Hematopoietic multipotent progenitor cell treated with erythropoietin and hydrocortisone succinate and interleukin-3 and kit ligand, for 17 days (in vitro differentiated cells): ENCODE measurements around the gene SLC38A8.

ENCODE experiments used
- DNase-seq: peaks from one replicate; pipeline ENCODE4 v3.0.0-alpha.2; 2015; ENCODE audit warnings: low spot score

The SLC38A8 gene

DNA sequence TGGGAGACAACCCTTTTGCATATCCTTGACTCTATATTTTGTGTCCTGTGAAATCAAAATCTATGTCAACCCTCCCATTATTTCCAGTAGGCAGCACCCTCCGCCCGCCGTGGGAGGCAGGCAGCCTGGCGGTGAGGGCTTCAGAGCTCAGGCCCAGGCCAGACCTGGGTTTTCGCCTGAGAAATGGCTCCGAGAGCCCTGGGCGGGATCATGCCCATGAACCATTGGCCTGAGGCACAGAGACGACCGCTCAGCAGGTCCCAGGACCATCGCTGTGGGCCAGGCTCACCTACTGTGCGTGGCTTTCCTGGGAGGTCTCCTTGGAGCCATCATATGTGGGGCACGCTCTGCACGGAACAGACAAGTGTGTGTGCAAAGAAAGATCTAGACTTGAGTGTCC, 6.3 kb upstream of the SLC38A8 start:
- DNase-seq, result no peak

DNA sequence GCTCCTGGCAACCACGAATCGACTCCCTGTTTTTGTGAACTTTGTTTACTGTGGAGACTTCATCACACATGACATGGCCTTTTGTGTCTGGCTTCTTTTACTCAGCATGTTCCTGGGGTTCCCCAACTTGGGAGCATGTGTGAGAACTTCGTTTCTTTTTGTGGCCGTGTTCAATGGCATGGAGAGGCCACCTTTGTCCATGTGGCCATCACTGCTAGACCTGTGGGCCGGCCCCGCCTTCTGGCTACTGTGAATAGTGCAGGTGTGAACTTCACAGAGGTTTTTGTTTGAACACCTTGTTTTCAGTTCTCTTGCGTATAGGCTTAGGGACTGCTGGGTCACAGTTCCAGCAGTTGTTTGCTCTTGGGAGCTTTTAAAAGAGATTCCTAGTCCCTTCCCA, 5.7 kb upstream of the SLC38A8 start:
- DNase-seq, result no peak

DNA sequence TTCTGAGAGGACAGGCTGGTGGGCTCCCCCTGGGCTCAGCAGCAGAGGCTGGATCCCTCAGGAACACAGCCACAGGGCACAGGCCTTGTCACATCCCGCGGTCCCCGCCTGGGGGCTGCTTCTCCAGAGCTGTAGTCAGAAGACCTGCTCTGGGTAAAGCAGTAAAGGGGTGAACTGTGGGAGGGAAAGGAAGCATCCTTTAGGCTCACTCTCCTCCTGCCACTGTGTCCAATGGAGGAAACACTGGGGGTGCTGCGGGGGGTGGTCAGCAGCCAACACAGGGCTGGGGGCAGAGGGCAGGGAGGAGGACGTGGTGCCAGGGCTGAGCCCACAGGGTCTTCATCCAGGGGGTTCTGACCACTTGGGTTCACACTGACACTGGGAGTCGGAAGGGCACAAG, 5.0 kb upstream of the SLC38A8 start:
- DNase-seq, result no peak

DNA sequence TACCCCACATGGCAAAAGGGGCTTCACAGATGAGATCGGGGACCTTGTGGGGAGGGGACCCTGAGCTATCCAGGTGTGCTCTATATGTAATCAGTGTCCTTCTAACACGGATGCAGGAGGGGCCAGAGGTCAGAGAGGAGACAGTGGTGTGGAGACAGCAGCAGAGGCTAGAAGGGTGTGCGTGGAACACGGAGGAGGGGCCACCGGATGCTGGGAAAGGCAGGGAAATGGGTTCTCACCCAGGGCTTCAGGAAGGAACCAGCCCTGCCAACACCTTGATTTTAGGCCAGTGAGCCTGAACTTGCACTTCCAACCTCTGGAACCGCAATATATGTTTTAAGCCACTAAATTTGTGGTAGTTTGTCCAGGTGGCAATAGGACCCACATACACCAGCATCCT, 4.6 kb upstream of the SLC38A8 start:
- DNase-seq, result no peak

DNA sequence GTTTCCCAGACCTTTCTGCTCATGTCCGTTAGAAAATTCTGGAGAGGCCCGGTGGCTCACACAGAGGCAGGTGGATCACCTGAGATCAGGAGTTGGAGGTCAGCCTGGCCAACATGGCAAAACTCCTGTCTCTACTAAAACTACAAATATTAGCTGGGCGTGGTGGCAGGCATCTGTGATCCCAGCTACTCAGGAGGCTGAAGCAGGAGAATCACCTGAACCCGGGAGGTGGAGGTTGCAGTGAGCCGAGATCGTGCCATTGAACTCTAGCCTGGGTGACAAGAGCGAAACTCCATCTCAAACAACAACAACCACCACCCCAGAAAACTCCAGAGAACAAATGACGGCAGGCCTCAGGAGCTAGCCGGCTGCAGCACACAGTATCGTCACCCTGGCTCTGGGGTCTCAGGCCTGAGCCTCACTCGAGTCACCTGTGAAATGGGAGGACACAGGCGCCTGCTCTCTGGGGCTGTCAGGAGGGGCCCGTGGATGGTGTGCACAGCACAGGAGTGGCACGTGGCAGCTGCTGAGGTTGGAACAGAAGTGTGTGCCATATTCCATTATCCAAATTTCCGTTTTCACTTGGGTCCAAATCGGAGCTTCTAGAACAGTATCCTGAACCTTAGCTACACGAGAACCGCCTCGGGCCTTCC, 3.3 kb upstream of the SLC38A8 start:
- no peak for DNase-seq

DNA sequence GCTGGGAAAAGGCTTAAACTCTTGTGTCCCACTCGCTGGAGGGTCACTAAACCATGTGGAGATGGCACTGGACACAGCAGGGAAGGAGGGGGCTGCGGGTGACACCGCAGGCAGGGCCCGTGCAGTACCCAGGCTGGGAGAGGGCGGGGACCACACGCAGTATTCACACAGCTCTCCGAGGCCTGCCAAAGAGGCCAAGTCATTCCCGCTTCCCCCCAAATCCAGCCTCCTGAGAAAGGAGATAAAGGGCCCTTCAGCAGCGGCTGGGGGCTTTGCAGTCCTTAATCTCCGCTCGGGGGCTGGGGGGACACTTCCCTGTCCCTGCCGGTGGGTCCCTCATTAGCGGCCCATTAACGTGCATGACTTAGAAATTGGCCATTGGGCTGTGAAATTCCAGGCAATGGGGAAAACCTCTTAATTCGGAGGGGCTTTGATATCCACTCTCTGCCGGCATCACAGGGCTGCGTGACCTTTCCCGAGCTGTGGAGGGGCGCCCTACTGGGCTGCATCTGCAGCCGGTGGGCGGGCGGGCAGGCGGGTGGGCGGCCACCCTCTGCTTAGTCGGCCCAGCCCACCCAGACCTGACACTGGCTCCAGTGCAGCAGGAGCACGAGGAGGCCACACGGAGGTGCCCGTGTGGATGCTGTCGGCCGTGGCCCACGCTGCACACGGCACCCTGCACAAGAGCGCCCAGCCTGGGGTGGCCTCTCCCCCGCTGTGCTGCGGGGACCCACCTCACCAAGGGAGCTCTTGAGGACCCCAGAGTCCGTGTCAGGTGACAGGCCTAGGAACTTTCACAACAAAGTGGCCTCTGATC, 2.6 kb upstream of the SLC38A8 start:
- no peak for DNase-seq

DNA sequence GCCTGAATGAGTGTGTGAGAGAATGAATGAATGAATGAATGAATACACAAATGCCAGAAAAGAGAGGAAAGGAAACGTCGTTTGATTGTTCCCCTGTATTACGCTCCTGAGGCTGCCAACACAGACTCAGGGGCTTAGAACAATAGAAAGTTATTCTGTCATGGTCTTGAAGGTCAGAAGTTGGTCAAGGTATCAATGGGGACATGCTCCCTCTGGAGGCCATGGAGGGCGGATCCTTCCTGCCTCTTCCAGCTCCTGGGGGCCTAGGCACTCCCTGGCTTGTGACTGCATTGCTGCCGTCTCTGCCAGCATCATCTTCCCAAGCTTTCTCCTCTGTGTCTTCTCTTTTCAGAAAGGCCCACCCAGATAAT, 1.5 kb upstream of the SLC38A8 start:
- DNase-seq, result no peak

DNA sequence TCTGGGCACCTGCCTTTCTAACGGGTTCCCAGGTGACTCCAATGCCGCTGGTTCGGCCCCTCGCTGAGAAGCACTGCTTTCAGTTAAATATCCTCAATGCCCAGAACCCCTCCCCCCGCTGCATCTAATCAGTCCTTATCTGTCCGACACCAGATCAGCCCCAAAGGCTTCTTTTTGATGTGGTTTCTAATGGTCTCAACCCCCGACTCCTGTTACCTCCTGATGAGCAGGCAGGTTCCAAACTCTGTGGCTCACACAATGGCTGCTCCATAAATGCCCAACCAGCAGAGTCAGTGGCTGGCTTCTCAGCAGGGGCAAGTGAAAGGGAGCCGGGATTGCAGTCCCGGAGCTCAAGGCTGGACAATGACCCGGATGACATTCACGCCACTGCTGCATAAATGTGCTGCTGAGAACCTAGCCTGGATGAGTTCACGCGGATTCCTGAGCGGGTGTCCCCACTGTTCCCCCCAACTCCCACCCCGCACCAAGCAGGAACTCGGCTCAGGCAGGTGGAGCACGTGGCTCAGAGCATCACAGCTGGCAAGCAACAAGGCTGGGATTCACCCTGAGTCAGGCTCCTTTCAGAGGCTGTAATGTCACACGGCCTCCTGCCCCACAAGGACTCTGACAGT, 1.0 kb upstream of the SLC38A8 start:
- DNase-seq, result no peak

DNA sequence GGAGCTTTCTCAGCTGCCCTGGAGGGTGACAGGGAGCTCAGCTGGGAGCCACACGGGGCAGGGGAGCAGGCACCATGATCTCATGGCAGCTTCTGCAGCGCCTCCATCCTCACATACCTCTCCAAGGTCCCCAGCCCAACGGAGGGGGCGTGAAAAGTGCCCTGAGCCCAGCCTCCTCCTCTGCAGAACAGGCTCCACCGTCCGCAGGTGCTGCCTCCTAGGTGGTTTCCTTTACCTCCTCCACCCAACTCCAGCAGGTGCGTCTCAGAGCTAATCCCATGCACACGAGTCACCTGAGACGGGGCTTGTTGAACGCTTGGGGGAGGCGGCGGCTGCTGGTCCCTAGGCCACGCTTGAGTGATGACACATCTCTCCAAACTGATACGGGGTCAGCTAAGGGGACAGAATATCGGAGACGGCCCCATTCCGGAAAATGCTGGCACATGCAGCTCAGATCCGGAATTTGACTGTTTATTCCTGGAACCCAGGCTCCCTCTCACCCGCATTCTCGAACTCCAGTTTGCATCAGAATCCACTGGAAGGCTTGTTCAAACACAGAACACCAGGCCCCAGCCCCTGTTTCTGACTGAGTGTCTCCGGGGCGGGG, 387 bp upstream of the SLC38A8 start:
- DNase-seq, result no peak

DNA sequence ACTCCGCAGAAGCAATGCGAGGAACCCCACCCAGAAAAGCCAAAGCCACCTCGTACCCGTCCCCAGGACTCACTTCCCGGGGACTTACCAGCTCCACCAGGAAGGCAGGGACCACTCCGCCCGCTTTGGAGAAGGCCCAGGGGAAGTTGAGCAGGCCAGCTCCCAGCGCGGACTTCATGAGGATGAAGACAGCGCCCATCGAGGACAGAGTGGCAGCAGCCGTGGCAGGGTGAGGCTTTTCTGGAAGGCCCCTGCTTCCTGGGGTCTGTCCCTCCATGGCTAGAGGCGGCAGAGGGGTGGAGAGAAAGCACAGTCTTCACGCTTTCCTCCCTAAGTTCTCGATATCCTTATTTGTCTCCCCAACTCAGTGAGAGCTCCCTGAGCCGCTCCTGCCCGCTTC, 714 bp downstream of the SLC38A8 start:
- no peak for DNase-seq

DNA sequence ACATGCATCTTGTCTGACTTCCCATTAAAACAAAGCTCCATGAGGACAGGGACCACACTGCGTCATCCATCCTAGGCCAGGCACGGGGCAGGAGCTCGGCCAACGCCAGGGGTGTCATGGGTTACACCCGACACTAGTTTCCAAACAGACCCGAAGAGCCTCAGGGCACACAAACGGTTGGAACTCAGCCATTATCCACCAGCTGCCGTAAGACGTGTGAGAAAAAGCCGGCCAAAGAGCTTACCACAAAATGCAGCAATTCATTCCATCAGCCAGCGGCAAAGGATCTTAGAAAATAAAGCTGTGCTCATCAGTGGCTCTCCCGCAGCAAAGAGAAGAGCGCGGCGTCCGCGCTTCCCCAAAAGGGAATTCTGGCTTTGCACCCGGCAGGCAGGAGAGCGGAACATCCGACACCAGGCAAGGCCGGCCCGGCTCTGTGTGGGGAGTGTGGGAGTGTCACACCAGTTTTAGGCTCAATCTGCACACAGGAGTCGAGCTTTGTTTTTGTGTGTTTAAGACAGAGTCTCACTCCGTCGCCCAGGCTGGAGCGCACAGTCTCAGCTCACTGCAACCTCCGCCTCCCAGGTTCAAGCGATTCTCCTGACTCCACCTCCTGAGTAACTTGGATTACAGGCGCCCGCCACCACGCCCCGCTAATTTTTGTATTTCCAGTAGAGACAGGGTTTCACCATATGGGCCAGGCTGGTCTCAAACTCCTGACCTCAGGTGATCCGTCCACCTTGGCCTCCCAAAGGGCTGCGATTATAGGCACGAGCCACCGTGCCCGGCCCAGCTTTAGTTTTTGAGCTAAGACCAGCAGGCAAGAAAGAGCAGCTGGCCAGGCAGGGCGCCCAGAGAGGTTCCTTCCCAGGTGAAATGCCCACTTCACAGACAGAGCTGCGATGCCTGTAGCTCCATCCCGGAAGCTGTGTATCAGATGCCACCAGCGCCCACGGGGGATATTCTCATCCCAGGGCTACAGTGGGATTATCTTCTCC, 1.5 kb downstream of the SLC38A8 start:
- DNase-seq, result no peak

DNA sequence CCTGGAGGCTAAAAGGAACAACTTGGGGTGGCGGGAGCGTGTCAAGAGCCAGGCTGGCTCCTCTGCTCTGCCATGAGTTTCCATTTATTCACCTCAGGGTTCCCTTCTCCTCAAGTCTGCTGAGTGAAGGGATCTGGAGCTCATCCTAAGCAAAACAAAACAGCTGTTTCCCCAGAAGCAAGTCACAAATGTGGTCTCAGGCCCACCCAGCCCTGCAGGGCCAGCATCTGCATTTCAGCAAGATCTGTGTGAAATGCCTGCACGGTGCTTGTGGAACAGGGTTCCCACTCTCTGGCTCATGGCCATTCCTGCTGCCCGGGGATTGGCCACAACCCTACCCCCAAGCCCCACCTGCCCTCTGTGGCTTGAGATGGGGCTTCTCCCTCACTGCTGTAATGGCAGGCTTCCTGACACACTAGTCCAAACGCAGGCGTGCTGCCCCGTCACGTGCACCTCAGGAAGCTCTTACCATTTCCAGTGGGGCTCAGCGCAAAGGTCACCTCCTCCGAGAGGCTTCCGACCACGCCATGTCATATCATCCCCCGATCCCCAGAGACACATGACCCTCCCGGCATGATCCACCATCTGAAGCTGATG, 2.3 kb downstream of the SLC38A8 start:
- DNase-seq, result no peak

DNA sequence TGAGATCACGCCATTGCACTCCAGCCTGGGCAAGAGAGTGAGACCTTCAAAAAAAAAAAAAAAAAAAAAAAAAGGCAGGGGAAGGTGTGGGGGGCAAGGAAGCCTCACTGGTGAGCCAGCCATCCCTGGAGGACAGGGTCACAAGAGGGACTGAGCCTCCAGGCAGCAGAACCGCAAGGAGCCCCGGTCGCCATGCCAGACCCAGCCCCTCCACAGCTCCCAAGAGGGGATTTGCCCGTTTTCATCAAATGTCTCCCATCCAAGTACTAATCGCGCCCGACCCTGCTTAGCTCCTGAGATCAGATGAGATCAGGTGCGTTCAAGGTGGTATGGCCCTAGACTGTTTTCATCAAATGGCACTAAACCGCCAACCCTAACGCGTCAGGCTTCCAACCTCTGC, 2.9 kb downstream of the SLC38A8 start:
- DNase-seq, result no peak

DNA sequence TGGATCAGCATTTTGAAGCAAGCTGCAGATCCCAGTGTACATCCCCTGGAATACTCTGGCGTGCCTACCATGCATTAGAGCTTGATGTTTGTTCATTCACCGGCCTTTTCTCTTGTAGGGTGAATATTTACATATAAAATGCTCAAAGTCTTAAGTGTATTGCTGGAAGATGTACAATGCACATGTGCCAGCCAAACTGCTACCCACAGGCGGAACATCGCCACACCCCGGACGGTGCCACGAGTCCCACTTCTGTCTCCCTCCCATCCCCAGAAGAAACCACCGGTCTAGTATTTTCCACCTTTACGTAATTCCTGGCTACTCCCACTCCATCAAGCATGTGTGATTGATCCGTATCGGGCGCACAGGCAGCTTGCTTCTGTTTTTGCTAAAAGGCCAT, 4.1 kb downstream of the SLC38A8 start:
- DNase-seq, result no peak

DNA sequence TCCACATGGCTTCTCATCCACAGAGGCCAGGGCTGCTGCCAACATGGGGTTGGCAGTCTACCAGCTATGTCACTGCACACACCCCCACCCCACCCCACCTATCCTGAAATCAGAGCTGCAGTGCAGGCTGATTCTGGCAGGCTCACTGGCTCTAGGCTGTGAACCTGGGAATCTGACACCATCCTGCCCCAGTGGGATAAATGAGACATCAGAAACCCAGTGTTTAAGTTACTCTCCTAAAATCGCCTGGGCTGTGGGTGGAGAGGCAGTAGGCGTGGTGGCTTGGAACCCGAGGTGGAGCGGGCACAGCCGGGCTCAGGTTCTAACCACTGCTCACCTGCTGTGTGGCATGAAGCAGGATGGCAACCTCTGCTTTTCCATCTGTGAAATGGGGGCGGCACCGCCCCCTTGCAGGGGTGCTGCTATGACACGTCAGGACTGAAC, 5.6 kb downstream of the SLC38A8 start:
- no peak for DNase-seq

DNA sequence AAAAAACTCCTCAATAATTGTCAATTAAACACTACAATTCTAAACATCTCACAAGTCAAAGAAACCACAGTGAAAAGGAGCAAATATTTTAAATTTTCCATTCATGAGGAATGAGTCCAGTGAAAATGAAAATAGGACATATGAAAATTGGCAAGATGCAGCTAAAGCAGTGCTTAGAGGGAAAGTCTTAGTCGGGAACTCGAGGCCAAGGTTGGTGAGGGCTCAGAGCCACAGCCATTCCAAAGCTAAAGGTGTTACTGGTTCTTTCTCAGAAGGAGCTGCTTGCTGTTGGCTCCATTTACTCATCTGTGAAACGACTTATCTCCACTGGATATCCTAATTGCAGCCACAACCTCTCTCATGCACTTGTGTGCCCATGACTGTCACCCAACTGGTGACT, 6.5 kb downstream of the SLC38A8 start:
- DNase-seq, result no peak

DNA sequence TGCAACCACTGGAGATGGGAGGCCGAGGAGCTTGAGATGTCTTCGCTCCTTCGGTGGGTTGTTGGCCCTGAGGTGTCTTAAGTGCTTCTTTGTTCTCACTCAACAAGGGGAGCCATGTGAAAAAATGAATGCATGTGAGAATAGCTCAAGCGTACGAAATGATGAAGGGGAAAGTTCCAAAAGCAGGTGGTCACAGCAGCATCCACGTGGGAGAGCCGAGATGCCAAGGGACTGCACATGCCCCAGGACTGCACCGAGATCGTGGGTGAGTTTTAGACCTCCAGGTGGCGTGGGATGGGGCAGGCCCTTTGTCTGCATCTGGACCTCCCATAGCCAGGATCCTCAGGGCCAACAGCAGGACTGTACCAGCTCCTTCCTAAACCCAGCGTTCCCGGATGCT, 8.1 kb downstream of the SLC38A8 start:
- no peak for DNase-seq

DNA sequence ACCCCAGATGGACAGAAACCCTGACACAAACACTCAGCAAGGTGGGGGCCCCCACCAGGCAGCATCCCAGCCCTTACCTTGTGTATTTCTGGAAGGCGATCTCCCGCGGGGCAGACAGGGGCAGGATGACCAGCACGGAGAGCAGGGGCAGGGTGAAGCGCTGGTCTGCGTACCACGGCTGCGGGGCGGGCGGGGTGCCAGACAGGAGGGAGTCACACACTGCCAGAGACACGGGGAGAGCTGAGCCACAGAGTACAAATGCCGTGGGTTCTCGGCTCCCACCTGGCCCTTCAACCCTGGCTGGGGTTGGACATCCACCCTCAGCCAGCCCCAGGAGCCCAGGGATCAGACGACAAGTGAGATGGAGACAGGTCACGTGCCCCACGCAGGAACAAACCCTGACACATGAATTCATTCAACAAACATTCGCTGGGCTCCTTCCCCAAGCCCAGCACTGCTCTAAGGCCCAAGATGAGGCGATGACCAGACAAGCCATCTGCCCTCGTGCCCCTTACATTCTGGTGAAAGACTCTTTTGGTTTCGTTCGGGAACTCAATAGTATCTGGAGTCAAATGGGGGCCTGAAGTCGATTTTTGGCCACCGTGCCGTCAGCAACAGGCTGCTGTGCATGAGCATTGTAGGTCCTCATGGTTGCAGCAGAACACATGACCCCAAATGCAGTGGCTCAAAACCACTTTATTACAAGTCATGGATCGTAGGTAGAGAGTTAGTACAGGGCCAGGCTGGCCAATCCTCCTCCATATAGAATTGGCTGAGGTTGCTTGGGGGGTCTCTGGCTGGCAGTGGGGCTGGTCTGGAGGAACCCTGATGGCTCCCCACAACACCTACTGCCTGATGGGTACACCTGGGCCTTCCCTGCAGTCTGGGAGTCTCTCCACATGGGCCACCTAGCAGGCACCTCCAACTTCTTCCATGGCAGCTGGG, 9.1 kb downstream of the SLC38A8 start:
- no peak for DNase-seq

DNA sequence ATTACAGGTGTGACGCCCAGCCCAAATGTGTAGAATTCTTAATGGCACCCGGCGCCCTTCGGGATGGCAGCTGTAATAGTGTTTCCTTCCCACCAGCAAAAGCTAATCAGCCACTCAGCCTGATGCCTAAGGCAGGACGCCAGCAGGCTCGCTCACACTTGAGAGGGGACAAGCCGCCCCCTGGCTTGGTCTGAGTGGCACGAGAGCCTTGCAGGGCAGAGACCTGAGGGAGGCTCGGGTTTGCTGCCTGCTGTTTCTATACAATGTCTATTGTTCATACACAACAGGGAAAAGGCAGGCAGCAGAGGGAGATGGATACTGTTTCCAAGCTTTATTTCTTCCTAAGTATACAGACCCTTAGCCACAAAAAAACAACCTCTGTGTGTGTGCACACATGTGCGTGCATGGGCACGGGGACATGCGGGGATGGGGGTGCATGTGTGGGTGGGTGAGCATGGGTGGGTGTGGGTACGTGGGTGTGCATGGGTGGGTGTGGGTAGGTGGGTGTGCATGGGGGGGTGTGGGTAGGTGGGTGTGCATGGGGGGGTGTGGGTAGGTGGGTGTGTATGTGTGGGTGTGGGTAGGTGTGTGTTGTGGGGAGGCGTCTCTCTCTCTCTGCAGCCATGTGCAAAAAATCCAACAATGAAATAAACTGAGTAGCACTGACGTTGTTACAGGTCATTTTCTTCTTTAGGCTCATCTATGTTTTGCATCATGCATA, 10.0 kb downstream of the SLC38A8 start:
- no peak for DNase-seq

DNA sequence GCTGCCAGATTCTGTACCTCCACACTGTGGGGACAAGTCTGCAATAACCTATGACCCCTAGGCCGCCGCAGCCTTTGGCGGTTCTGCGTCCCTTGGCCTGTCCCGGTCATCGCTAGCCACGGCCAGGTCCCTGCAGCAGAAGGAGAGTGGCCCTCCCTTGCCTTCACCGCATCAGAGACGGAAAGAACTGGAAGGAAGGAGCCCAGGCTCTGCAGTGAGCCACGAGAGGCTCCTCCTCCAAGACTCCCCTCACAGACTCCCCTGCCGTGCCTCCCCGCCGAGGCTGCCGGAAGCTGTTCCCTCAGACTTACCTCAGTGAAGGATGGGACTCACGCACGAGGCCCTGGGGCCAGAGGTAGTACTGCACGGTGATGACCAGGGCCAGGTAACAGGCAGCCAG, 11.0 kb downstream of the SLC38A8 start:
- no peak for DNase-seq
